GM21737 (cell line): ENCODE data around the gene CBX2.

Experiments used
- ATAC-seq: cut with Tn5 transposase; IDR thresholded peaks from one replicate; pipeline ENCODE4 v1.9.1; 2021; ENCODE audit warnings: mild to moderate bottlenecking, moderate library complexity; ENCODE audit not compliant: unreplicated experiment

The CBX2 gene

DNA sequence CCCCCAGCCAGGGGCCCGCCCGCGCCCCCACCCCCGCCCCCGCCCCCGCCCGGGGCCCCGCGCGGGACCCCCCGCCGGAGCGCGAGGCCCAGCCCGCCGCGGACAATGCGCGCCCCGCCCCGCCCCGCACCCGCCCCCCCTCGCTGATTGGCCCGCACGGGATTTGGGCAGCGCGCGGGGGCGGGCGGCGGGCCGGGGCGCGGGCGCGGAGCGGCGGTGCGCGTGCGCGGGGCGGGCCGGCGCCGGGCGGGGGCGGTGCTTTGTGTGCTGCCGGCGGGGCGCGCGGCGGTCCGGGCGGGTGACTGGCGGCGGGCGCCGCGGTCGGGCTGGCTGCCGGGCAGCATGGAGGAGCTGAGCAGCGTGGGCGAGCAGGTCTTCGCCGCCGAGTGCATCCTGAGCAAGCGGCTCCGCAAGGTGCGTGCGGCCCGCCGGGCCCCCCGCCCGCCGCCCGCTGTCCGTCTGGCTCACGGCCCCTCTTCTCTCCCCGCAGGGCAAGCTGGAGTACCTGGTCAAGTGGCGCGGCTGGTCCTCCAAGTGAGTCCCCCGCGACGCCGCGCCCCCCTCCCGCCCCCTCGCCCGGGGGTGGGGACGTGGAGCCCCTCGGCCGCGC, at the start of gene CBX2:
Gene CBX2, plus strand, starts transcription at position 255 of the 610 bp plus-strand sequence. Its CDS starts 88 bp downstream, at position 343.
- peak; percentile 54 for ATAC-seq

DNA sequence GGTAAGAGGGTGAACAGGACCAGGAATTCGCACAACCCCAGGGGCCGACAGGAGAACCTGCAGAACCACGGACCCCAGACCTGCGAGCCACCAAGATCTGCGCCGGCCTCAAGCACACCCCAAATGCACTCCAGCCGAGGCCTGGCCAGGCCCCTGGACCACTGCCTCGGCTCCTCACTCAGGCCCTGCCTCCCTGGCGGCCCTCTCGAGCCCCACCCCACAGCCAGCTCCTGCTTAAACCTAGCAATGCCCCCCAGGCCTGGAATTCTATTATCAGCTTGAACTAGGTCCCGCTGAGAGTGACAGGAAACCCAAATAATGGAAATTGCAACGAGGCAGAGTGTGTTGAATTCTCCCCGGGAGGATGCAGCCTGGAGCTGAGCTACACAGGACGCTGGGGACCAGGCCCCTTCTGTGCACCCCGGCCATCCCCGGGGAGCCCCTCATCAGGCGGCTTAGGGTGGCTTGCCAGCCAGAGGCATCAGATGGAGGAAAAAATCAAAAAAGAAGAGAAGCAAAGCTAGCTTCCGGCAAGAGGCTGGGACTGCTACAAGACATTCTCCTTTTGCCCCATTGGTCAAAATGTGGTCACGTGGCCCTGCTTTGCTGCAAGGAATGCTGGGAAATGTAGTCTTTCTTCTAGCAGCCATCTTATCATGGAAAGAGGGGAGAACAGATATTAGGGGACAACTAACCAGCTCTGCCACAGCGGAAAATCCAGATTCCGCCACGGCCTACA, 49.6 kb upstream of the CBX2 start:
- no peak for ATAC-seq

DNA sequence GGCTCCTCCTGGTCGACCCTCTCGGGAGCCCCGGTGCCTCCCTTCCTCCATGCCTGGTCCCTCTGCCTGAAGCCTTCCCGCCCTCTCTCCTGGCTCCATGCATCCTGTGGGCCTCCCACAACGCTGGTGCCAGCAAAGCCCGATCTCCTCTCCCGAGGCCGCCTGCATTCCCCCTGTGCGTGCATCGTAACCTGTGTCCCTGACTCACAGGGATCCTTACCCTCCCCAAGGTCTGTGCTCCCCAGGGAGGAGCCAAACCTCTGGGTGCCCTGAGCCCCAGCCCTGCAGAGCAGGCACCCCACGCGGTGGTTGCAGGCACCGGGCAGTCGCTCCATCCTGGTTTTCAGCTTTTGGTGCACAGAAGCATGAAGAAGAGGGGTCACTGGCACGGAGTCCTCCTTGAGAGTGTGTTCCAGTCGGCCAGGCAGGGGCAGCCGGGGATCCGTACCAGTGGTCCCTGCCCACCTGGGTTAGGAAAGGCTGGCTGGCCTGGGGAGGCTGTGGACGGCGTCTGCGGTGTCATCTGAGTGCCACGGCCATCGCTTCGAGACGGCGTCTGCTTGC, 49.0 kb upstream of the CBX2 start:
- no peak for ATAC-seq

DNA sequence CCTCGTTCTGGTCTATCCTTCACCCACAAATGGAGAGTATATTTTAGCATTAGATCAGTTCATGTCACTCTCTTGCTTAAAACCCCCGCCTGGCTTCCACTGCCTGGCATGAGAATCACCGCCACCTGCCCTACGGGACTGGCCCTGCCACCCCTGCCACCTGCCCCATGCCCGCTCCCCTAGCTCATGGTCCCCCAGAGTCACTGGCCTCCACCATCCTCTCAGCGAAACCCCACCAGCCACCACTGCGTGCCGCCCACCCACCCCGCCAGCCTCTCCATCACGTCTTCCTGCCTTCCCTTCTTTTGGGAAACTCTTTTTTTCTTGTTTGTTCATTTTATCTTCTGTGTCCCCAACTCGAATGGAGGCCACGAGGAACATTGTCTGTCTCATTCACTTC, 48.2 kb upstream of the CBX2 start:
- ATAC-seq: no peak

DNA sequence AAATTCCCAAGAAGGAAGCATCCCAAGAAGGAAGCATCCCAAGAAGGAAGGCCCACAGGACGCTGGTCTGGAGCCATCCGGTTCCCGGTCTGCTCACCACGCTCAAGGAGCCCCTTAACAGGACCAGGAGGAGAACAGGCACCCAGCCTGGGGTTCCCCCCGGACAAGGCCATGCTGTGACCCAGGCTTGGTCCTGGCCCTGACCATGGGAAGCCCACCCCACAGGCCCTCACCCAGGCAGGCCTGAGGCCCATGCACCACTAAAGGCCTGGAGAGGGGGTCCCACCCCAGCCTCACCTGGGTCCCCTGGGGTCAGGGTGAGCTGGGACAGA, 47.5 kb upstream of the CBX2 start:
- ATAC-seq: no peak

DNA sequence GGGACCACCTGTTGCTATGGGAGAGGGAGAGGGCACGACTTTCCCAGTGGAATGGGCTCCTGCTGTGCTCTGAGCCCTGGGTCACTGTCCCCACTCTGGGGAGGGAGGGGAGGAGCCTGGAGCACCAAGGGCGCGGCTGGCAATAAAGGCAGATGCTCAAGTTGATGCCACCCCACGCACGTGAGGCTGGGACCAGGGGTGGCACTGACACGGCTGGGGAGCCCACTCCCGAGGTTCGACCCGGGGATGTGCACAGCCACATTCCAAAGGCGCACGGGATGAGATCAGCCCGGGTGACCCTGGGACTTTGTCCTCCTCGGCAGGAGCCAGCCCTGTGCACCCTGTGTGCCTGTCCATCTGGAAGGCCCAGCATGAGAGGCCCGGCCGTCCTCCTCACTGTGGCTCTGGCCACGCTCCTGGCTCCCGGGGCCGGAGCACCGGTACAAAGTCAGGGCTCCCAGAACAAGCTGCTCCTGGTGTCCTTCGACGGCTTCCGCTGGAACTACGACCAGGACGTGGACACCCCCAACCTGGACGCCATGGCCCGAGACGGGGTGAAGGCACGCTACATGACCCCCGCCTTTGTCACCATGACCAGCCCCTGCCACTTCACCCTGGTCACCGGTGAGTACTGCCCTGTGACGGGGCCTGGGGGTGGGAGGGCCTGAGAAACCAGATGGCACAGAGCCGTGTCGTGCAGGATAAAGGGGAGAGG, 47.0 kb upstream of the CBX2 start, which contains the start of gene ENPP7:
Gene ENPP7, plus strand, starts transcription at position 175 of the 715 bp plus-strand sequence. Its CDS starts 197 bp downstream, at position 372.
- ATAC-seq: no peak

DNA sequence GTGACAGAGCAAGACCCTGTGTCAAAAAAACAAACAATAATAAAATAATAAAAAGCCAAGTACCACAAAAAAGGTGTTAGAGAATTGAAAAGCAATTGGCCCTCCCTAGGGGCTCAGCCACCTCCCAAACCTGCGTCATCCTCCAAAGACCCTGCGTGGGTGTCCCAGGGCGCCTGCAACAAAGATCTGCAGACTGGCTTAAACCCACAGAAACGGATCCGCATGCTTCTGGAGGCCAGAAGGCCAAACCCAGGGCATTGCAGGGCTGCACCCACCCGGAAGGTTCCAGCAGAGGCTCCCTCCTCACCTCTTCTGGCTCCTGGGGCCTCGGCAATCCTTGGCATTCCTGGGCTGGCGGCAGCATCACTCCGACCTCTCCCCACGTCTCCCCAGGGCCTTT, 45.7 kb upstream of the CBX2 start:
- ATAC-seq: no peak

DNA sequence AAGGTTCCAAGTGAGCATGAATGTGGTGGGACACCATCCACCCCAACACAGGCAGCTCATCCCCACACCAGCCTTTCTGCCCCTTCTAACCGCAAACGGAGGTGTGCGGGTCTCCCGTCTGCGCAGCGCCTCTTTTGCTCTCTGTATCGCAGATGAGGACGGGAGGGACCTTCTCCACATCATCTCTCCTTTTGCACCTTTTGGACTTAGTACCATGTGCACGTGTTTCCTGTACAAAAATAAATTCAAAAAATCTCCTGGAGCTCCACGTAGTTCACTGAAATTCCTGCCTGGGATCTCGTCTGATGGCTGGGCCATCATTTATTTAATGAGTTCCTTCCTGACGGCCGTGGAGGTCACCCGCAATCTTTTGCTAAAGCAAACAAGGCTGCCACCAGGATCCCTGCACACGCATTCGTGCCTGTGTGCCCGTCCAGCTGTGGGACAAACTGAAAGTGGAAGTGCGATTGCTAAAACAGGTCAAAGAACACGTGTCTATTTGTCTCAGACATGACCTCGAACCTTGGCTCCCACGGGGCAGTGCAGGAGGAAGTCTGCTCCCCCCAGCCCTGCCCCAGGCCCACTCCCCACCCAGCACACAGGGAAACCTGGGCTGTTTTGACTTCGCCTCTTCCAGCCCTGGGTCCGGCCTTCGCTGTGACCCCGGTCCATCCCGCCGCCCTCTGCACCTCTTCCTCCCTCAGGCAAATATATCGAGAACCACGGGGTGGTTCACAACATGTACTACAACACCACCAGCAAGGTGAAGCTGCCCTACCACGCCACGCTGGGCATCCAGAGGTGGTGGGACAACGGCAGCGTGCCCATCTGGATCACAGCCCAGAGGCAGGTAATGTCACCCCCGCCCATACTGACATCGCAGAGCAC, 44.9 kb upstream of the CBX2 start:
- ATAC-seq: no peak

DNA sequence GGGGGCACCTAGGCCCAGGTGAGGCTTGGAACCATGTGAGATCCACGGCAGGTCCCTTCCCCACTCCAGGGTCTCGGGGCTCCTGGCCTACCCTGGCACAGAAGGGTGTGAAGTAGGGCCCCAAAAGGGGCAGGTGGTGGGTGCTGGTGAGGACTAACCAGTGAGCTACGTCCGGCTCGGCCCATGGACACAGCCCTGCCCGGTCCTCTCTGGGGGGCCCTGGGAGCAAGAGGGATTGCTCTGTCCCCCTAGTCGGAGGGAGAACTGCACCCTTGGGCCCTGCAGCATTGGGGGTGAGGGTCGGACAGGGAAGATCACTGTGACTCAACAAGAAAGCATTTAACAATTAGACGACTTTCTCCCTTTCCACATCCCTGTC, 44.3 kb upstream of the CBX2 start:
- ATAC-seq: no peak

DNA sequence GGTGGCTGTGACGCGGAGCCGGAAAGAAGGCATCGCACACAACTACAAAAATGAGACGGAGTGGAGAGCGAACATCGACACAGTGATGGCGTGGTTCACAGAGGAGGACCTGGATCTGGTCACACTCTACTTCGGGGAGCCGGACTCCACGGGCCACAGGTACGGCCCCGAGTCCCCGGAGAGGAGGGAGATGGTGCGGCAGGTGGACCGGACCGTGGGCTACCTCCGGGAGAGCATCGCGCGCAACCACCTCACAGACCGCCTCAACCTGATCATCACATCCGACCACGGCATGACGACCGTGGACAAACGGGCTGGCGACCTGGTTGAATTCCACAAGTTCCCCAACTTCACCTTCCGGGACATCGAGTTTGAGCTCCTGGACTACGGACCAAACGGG, 42.9 kb upstream of the CBX2 start:
- ATAC-seq: no peak

DNA sequence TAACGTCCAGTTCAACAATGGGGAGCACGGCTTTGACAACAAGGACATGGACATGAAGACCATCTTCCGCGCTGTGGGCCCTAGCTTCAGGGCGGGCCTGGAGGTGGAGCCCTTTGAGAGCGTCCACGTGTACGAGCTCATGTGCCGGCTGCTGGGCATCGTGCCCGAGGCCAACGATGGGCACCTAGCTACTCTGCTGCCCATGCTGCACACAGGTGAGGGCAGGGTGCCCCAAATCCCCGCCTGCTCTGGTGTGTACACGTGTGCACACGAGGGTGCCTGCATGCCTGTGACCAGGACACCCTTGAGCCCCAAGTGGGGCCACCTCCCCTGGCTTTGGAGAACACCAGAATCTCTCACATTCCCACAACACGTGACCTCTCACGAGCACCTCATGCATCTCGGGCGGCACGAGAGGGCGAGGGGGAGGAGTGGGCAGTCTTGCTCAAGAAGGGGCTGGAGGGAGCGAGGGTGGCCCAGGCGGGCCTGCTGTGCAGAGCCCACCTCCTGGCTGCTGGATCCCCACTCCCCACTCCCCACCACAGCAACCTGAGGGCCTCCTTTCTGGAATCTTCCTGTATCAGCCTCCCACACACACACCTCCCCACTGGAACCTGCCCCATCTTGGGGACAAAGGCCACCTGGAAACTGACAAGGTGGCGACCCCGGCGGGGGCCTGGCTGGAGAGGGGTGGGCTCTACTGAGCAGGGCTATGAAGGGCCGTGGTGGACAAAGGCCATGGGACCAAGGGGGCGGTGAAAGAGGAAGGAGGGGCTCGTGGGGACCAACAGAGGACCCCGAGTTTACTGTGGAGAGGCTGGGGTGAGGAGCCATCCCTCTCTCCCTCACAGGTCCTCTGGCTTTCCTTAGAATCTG, 40.7 kb upstream of the CBX2 start:
- ATAC-seq: no peak

DNA sequence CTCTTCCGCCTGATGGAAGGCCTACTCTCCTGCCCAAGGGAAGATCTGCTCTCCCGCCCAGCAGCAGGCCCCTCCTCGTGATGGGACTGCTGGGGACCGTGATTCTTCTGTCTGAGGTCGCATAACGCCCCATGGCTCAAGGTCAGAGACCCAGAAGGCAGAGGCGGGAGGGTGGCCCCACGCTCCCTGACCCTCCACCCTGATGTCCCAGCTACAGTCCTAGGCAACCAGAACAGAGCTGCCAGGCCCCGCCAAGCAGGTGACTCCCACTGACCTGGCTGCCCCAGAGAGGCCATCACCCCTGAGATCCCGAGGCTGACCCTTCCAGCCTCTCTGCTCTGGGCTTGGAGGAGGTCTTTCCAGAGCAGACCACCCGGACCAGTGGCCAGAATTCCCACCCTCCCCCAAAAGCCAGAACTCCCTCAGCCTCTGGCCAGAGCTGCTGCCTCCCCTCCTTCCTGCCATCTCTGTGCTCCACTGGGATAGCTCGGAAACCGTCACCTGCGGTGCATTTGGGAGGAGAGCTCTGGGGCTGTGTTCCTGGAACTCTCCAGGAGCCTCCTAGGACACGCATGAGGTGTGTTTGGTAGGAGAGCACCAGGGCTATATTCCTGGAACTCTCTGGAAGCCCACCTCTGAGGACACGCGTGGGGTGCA, 39.9 kb upstream of the CBX2 start:
- no peak for ATAC-seq

DNA sequence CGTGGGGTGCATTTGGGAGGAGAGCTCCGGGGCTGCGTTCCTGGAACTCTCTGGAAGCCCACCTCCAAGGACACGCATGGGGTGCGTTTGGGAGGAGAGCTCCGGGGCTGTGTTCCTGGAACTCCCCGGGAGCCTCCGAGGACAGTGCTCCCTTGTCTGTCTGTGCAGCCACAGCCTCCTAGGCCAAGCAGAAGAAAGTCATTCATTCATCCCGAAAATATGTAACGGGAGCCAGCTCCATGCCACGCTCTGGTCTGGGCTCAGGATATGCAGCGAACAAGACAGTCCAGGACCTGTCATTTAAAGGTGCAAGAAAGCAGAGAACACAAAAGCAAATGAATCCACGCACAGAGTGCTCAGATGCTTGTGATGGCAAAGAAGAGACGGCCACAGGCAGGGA, 39.3 kb upstream of the CBX2 start:
- no peak for ATAC-seq

DNA sequence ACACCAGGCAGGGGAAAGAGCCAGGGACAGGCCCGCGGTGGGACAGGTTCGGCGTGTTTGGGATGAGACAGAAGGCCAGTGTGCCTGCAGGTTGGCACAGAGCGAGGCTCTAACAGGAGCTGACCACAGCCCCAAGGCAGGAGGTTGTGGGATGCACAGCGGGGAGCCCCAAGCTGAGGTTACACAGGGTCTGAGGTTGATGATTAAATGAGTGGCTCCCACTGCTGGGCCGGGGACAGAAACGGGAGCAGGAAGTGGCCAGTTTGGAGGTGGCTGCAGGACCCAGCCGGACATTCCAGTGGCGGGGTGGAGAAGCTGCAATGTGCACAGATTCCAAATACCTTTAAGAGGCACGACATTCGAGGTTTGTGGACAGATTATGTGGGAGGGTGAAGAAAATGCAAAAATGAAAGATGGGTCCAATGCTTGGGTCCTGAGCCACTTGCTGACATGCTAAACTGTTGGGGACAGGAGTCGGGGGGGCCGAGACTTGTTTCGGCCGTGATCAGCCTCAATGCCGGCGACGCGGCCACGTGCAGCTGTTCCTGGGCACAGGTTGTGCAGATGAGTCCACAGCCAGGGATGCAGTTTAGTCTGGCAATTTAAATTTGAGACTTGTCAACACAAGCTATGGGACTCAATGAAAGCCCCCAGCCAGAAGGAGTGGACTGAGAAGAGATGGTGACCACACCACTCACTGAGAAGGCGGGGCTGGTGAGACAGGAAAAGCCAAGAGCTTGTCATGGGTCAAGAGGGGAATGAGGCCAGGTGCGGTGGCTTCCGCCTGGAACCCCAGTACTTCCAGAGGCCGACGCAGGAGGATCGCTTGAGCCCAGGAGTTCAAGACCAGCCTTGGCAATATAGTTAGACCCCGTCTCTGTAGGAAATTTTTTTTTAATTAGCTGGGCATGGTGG, 38.5 kb upstream of the CBX2 start:
- ATAC-seq: no peak

DNA sequence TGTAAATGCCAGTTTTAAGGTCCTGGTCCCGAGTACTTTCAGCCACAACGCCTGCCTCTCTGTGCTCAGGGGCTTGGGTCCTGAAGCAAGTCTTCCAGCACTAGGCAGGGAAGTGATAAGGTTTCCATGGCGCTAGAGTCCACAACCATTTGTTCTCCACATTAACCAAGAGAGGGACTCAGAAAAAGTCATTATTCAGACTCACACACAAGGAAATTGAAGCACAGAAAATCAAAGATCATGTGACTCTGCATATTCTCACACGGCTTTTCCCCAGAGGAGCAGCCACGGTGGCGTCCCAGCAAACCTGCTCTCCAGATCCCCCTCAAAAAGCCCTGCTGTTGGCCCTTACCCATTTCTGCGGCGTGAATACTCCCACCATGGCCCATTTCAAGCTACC, 37.5 kb upstream of the CBX2 start:
- no peak for ATAC-seq

DNA sequence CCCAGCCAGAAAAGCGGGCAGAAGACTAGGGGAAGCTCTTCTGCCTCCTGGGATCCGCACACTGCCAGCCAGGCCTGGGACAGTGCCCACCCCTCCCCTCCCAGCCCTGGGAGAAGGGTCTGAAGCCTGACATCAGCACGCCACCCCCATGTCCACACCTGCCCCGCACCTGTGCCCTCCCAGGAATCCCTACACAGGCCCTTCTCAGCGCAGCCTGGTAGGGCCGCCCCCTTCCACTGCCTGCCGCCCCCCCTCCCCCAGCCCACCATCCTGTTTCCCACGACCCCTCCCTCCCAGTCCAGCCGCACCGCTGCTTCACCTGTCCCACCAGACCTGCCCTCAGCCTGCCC, 36.6 kb upstream of the CBX2 start:
- no peak for ATAC-seq

DNA sequence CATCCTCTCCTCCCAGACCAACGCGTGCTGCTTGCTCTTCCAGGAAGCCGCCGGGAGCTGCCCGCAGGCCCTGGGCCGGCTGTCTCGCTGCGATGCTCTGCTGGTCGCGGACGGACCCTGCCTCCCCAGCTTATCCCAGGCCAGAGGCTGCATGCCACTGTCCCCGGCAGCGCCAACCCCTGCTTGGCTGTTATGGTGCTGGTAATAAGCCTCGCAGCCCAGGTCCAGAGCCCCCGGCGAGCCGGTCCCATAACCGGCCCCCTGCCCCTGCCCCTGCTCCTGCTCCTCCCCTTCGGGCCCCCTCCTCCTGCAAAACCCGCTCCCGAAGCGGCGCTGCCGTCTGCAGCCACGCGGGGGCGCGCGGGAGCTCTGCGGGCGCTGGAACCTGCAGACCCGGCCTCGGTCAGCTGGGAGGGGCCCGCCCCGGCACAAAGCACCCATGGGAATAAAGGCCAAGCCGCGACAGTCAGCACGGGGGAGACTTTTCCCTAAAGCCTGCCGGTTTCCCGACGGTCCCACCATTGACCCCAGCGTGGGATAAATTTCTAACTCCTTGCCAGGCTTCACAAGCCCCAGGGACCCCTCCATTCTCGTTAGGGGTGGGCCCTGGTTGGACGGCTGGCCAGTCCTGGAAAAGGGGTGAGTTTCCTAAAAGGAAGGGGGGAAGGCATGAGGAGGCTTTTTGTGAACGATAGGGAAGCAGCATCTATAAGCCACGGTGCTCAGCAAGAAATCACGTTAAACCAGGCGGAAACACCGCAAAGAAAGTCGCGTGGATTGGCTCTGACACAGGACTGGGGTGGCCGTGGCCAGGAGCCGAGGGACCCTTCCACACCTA, 36.0 kb upstream of the CBX2 start:
- ATAC-seq: no peak

DNA sequence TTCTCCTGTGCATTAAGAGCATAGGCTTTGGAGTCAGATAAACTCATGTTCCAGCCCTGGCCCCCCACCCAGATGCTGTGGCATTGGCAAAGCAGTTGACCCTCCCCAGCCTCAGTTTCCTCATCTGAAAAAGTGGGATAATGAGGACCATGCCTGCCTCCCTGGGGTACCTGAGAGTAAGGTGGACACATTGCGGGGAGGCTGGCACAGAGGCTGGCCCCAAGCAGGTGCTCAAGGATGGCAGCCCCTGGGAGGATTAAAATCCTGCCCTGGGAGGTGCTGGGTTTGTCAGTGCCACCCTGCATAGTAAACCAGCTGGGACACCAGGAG, 35.4 kb upstream of the CBX2 start:
- no peak for ATAC-seq
